ENCODE data around the gene GLRA1.

Gene GLRA1

GRCh38 chr5:151772846-151773561 is 151.6 kb downstream of the GLRA1 start:
- DNase-seq (ENCODE audit: low spot score) = no peak

Data from ecto neural progenitor cell (in vitro differentiated cells).